AG08395 (cell line): Measurements from ENCODE around the gene BMP2K.
"Not testable (repeated sequence)": the region's sequence is repeated elsewhere in the genome, so short reads cannot be mapped to it uniquely, and the experiment has no call there.

Source experiments
- DNase-seq: peaks from one replicate; pipeline ENCODE4 v3.0.0; 2012; ENCODE audit warnings: mixed read lengths, low spot score

The BMP2K gene

GRCh38 chr4:78795594-78796416 is 19.7 kb downstream of the BMP2K start:
- DNase-seq, result not testable (repeated sequence)

GRCh38 chr4:78796526-78796925 is 20.4 kb downstream of the BMP2K start:
- DNase-seq, result no peak

- no peak for DNase-seq
These were observed 21.7 kb downstream of the BMP2K start for GRCh38 chr4:78797777-78798284.

- DNase-seq, result no peak
These were observed 23.7 kb downstream of the BMP2K start for GRCh38 chr4:78799551-78800495.

GRCh38 chr4:78800965-78801364 is 24.8 kb downstream of the BMP2K start:
- no peak for DNase-seq

- no peak for DNase-seq
These were observed 27.8 kb downstream of the BMP2K start for GRCh38 chr4:78803983-78804382.

GRCh38 chr4:78806943-78807460 is 30.9 kb downstream of the BMP2K start:
- no peak for DNase-seq

- no peak for DNase-seq
These were observed 33.1 kb downstream of the BMP2K start for GRCh38 chr4:78809295-78809694.

- no peak for DNase-seq
These were observed 34.0 kb downstream of the BMP2K start for GRCh38 chr4:78809928-78810835.

GRCh38 chr4:78811034-78811433 is 34.9 kb downstream of the BMP2K start:
- DNase-seq, result no peak

- no peak for DNase-seq
These were observed 42.5 kb downstream of the BMP2K start for GRCh38 chr4:78818530-78819079.

- DNase-seq, result no peak
These were observed 47.9 kb downstream of the BMP2K start for GRCh38 chr4:78824001-78824400.

- no peak for DNase-seq
These were observed 51.0 kb downstream of the BMP2K start for GRCh38 chr4:78827191-78827590.

- DNase-seq, result no peak
These were observed 53.1 kb downstream of the BMP2K start for GRCh38 chr4:78829296-78829695.

- not testable (repeated sequence) for DNase-seq
These were observed 63.5 kb downstream of the BMP2K start for GRCh38 chr4:78839676-78840075.

- DNase-seq, result not testable (repeated sequence)
These were observed 64.1 kb downstream of the BMP2K start for GRCh38 chr4:78840286-78840685.

- DNase-seq, result no peak
These were observed 69.3 kb downstream of the BMP2K start for GRCh38 chr4:78845472-78845871.

GRCh38 chr4:78846258-78846657 is 70.1 kb downstream of the BMP2K start:
- no peak for DNase-seq

- no peak for DNase-seq
These were observed 86.2 kb downstream of the BMP2K start for GRCh38 chr4:78862314-78862737.

- DNase-seq, result no peak
These were observed 87.2 kb downstream of the BMP2K start for GRCh38 chr4:78863254-78863869.

- no peak for DNase-seq
These were observed 87.8 kb downstream of the BMP2K start for GRCh38 chr4:78863991-78864390.
